NCI-H2171 treated with DMSO at 0.1 percent for 48 hours (cell line): ENCODE results near the gene TNS4.

Experiments used
- DNase-seq: peaks from one replicate; lab custom pipeline; 2025; lab: John Stamatoyannopoulos, UW

The TNS4 gene

DNA sequence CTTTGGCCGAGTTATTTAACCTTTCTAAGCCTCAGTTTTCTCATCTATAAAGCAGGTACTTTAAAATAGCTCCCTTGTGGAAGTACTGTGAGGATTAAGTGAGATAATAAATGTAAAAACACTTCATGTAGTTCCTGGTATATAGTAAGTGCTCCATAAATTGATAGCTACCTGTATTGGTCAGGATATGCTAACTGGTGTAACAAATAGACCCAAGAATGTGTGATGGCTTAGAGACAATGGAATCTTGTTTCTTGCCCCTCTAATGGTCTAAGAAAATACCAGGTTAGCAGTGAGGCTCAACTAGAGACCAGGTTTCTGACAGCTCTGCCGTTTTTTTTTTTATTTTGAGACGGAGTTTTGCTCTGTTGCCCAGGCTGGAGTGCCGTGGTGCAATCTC is 34.0 kb upstream of the TNS4 start:
- DNase-seq, result no peak

- no peak for DNase-seq
Measured at GRCh38 chr17:40534371-40535189, 33.2 kb upstream of the TNS4 start.

- DNase-seq, result no peak
Measured at GRCh38 chr17:40533896-40534295, 32.5 kb upstream of the TNS4 start.

- no peak for DNase-seq
Measured at GRCh38 chr17:40532520-40533253, 31.3 kb upstream of the TNS4 start.

- DNase-seq, result no peak
Measured at GRCh38 chr17:40531051-40531991, 29.9 kb upstream of the TNS4 start.

GRCh38 chr17:40530531-40530994 is 29.1 kb upstream of the TNS4 start:
- DNase-seq, result no peak

- no peak for DNase-seq
Measured at GRCh38 chr17:40529991-40530390, 28.6 kb upstream of the TNS4 start.

DNA sequence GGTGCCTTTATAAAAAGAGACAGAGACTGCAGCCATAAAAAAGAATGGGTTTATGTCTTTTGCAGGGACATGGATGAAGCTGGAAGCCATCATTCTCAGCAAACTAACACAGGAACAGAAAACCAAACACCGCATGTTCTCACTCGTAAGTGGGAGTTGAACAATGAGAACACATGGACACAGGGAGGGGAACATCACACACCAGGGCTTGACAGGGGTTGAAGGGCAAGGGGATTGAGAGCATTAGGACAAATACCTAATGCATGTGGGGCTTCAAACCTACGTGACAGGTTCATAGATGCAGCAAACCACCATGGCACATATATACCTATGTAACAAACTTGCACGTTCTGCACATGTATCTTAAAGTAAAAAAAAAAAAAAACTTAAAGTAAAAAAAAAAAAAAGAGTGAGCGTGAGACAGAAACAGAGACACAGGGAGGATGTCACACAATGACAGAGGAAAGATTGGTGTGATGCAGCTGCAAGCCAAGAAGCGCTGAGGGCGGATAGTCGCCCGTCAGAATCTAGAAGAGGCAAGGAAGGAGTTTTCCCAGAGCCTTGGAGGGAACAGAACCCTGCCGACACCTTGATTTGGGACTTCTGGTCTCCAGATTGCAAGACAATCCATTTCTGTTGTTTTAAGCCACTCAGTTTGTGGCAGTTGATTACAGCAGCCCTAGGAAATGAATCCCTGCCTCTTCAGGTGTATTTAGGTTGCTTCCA is 27.4 kb upstream of the TNS4 start:
- DNase-seq, result no peak

DNA sequence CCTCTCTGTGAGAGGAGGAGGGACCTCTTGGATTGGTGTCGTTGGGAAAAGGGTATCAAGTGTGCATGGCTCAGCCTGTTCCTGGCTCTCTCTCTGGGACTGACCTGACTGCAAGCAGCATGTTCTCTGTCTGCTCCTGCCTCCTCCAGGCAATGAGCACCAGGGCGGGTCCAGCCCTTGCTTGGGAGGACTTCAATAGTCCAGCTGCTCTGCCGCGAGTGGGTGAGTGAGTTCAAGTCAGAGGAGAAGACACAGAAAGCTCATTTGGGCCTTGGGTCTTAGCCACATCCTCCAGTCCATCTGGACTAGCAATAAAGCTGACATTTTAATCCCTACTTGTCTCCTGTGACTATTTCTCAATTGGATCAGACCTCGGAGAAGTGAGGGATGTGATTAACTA is 25.2 kb upstream of the TNS4 start:
- DNase-seq, result no peak

DNA sequence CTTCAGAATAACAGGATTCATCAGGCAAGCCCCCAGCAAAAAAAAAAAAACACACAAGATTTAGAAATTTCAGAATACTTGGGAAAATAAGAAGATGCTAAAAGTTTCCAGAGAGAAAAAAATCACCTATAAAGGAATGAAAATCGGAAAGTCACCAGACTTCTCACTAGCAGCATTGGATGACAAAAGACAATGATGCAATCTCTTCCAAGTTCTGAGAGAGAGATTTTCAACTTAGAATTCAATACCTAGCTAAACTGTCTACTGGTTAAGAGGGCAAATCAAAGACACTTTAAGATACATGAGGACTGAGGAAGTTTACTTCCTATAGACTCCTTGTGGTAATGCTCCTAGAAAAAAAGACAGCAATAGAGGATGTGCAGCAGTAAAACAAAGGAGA is 23.9 kb upstream of the TNS4 start:
- DNase-seq, result no peak

DNA sequence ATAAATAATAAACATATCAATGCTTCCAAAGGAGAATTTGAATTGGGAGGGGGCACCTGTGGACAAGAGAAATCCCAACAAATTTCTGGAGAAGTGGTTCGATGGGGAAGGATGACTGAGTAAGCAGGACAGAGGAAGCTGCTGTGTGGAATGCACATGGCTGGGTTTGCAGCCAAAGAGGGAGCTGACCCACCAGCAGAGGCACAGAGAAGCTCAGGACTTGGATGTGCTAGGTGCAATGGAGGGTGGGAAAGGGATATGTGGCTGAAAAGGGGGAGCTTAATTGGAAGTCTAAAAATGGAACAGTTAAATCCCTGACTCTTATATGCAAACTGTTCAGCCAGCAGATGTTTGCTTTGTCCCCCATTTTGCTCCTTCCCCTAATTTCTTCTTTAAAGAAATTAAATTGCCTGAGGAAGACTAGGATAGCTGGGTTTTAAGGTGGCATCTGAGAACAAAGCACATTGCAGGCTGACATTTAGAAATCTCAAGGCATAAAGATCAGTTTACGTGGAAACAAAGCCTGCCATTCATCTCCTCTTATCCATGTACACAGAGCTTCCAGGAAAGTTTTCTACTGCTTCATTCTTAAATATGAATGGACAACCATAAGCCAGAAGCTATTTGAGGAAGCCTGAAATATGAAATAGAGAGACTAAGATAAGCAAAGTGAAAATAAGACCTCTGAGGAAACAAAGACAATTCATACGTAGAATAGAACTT is 23.0 kb upstream of the TNS4 start:
- DNase-seq, result no peak

GRCh38 chr17:40522961-40523310 is 21.5 kb upstream of the TNS4 start:
- no peak for DNase-seq

DNA sequence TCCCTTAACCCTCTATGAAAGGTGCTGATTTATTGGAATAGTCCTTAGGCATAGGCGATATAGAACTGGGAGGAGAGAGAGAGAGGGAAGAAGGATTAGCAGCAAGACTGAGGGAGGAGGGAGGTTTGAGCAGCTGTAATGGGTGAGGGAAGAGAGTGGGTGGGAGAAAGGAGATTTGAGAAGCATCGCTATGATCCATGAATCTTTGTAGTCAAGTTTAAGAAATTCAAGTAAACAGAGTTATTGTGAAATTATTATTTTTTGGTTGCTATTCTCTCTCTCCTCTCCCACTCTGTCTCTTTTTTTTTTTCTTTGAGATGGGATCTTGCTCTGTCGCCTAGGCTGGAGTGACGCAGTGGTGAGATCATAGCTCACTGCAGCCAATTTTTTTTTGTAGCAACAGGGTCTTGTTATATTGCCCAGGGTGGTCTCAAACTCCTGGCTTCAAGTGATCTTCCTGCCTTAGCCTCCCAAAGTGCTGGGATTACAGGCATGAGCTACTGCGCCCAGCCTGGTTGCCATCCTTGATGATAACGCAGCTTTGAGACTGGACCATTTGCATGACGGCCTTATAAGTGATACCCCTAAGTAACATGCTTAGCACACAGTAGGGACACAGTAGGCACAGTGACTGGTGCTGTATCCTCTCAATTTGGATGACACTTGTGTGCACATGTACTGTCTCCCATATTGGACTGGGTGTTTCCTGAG is 21.0 kb upstream of the TNS4 start:
- no peak for DNase-seq

DNA sequence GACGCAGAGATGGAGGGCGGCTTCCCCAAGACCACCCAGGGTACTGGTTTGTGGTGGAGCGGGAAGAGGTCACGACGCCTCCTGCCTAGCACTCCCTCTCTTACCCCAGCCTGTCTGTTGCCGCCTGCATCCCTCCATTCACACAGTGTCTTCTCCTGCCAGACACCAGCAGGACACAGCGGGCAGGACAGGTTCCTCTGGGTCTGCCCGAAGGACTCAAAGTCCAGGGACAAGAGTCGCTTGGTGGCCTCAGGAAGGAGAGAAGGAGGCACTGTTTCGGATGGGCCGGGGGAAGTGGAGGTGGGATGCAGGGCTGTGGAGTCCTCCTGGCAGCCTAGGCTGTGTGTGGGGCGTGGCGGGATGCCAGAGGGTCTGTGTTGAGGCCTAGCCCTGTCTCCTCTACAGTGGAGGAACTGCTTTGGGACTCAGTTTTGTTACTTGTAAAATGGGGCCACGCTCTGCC is 19.6 kb upstream of the TNS4 start:
- no peak for DNase-seq

DNA sequence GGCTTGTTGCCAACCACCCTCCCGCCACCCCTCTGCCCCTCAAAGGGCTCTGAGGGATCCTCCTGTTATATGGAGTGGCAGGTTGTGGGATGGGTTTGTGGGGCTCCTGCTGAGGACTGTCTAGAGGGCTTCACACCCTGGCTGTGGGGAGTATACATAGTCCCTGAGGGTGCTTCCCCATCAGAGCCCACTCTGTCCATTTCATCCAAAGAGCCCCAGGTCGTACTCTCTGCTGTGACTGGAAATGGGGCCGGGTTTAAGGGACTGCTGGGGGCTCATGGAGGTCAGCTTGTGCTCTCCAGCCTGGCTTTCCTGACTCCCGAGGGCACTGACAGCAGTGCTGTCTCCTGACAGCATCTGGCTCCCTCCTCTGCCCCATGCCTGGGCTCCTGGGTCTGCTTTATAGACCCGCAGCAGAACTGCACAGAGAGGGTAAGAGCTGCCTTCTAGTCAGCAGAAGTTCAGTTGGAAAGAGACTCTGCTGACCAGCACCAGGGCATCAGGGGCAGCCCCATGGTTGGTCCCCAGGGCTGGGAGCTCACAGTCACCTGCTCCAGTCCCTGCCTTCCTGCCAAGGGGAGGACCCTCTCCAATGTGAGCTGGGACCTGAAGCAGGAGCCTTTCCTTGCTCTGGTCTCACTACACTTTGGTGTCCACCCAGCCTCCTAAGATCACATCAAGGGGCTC is 17.8 kb upstream of the TNS4 start:
- no peak for DNase-seq

DNA sequence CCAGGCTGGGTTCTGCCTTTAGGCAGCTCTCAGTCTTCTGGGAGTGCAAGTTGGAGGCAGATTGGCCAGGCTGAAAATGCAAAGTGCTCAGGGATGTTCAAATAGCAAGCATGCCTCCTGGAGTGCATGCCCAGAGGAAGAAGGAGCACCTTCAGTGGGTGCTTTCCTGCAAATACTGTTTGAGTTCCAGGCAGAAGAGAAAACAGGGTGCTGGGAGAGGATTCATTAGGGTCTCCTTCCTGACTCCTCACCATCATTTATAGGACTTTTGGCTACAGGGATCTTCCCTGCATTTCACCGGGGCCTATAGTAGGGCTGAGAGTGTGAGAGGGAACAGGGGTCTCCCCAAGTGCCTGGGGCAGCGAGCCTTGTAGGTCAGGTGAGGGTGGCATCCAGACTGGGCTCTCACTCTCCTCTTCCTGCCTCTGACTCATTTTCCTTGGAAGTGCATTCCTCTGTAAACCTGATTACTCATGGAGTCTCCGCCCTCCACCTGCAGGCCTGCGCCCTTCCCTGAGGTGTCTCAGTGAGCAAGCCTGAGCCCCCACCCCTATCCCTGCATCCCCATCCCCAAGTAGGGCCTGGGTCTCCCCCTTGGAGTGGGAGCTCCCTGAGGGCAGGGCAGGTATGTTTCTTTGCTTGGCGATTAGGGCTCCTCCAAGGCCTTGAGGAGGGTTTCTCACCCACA is 17.1 kb upstream of the TNS4 start:
- DNase-seq, result no peak

- DNase-seq, result no peak
Measured at GRCh38 chr17:40517981-40518380, 16.6 kb upstream of the TNS4 start.

- no peak for DNase-seq
Measured at GRCh38 chr17:40517286-40517662, 15.9 kb upstream of the TNS4 start.
